ENCODE data around the gene APC.

Gene APC

GRCh38 chr5:112787261-112787660 lies 49.6 kb downstream of the APC start:
- Histone ChIP-seq H3K4me3 (replicated peaks; ENCODE audit: insufficient read depth, low read length) (no peak overlapping the region), H3K27me3 (ENCODE audit: insufficient read depth, poor library complexity, severe bottlenecking) (no peaks in the 10 kb centered on the region), H3K27ac (replicated peaks) (no peak overlapping the region)
- TF ChIP-seq POLR2AphosphoS5 (IDR thresholded peaks at IDR 0.05; ENCODE audit: low read depth) (no peak), SPI1 (IDR thresholded peaks at IDR 0.05; ENCODE audit: borderline replicate concordance, low read depth) (no peak), CTCF (IDR thresholded peaks at IDR 0.05; ENCODE audit: insufficient read depth, low read length) (no peak), GABPA (IDR thresholded peaks at IDR 0.05; ENCODE audit: low read depth) (no peak)
- TF ChIP-seq, protein P1, sequence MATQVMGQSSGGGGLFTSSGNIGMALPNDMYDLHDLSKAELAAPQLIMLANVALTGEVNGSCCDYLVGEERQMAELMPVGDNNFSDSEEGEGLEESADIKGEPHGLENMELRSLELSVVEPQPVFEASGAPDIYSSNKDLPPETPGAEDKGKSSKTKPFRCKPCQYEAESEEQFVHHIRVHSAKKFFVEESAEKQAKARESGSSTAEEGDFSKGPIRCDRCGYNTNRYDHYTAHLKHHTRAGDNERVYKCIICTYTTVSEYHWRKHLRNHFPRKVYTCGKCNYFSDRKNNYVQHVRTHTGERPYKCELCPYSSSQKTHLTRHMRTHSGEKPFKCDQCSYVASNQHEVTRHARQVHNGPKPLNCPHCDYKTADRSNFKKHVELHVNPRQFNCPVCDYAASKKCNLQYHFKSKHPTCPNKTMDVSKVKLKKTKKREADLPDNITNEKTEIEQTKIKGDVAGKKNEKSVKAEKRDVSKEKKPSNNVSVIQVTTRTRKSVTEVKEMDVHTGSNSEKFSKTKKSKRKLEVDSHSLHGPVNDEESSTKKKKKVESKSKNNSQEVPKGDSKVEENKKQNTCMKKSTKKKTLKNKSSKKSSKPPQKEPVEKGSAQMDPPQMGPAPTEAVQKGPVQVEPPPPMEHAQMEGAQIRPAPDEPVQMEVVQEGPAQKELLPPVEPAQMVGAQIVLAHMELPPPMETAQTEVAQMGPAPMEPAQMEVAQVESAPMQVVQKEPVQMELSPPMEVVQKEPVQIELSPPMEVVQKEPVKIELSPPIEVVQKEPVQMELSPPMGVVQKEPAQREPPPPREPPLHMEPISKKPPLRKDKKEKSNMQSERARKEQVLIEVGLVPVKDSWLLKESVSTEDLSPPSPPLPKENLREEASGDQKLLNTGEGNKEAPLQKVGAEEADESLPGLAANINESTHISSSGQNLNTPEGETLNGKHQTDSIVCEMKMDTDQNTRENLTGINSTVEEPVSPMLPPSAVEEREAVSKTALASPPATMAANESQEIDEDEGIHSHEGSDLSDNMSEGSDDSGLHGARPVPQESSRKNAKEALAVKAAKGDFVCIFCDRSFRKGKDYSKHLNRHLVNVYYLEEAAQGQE (IDR thresholded peaks at IDR 0.05; ENCODE audit: insufficient replicate concordance, low read depth), result no peak
- DNase-seq (ENCODE audit: low read depth in 1 of 2, low spot score in 1 of 2), result no peak

DNA sequence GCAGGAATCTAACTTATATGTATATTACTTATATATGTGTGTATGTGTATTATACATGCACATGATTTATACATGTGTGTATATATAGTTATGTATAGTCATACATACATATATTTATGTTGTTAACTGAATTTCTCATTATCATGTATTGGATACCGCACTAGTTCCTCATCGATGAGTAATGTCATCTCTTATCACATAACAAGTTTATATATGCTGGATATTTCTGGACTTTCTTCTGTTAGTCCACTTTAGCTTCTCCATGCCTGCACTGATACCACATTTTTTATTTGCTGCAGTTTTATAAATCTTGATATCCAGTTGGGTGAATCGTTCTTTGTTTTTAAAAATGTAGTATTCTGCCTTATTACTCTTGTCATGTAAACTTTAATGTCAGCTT lies 50.2 kb downstream of the APC start:
- Histone ChIP-seq H3K27ac (replicated peaks) (no peak overlapping the region), H3K4me3 (replicated peaks; ENCODE audit: insufficient read depth, low read length) (no peak overlapping the region), H3K27me3 (ENCODE audit: insufficient read depth, poor library complexity, severe bottlenecking) (no peaks in the 10 kb centered on the region)
- DNase-seq (ENCODE audit: low read depth in 1 of 2, low spot score in 1 of 2), result no peak
- TF ChIP-seq SPI1 (IDR thresholded peaks at IDR 0.05; ENCODE audit: borderline replicate concordance, low read depth) (no peak), GABPA (IDR thresholded peaks at IDR 0.05; ENCODE audit: low read depth) (no peak), POLR2AphosphoS5 (IDR thresholded peaks at IDR 0.05; ENCODE audit: low read depth) (no peak)

DNA sequence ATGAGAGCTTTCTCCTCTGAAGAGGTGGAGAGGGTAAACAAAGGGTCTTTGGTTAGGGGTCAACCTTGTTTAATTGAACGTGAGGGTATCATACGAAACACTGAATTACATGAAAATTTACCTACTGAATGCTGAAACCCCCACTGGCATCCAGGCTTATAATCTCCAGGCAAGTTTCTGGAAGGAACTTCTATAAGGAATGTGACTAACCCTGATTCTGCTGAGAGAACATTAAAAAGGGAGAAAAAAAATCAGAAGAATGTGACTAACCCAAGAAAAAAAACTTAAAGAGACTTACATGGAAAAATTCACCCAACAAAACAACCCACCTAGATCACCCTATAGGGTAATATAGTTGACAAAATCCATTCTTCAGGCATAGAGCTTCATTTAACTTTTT lies 55.5 kb downstream of the APC start:
- Histone ChIP-seq H3K27me3 (ENCODE audit: insufficient read depth, poor library complexity, severe bottlenecking) (no peaks in the 10 kb centered on the region), H3K4me3 (replicated peaks; ENCODE audit: insufficient read depth, low read length) (no peak overlapping the region), H3K27ac (replicated peaks) (no peak overlapping the region)
- TF ChIP-seq CTCF (IDR thresholded peaks at IDR 0.05; ENCODE audit: insufficient read depth, low read length), result no peak
- no peak for TF ChIP-seq SPI1 (IDR thresholded peaks at IDR 0.05; ENCODE audit: borderline replicate concordance, low read depth)
- no peak for DNase-seq (ENCODE audit: low read depth in 1 of 2, low spot score in 1 of 2)

DNA sequence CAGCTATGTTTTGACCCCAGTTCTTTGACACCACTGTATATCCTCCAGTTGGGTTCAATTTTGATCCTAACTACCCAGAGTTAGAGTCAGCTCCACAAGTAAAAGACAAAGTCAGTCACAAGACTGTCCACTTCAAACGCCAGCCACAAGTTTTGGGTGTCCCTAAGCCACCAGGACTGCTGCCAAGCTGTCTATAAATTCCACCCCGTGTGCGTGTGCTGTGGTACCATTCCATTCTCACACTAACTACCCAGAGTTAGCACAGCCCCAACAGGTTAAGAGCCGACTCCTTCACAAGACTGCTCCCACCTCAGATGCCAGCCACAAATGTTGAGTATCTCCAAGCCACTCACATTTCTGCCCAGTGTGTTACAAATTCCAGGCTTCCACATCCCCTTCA lies 56.7 kb downstream of the APC start:
- Histone ChIP-seq H3K4me3 (replicated peaks; ENCODE audit: insufficient read depth, low read length) (no peak overlapping the region), H3K27me3 (ENCODE audit: insufficient read depth, poor library complexity, severe bottlenecking) (no peaks in the 10 kb centered on the region), H3K27ac (replicated peaks) (no peak overlapping the region)
- TF ChIP-seq, protein P1 (IDR thresholded peaks at IDR 0.05; ENCODE audit: insufficient replicate concordance, low read depth), result no peak
- no peak for TF ChIP-seq POLR2AphosphoS5 (IDR thresholded peaks at IDR 0.05; ENCODE audit: low read depth)
- no peak for TF ChIP-seq SPI1 (IDR thresholded peaks at IDR 0.05; ENCODE audit: borderline replicate concordance, low read depth)
- no peak for TF ChIP-seq GABPA (IDR thresholded peaks at IDR 0.05; ENCODE audit: low read depth)
- TF ChIP-seq CTCF (IDR thresholded peaks at IDR 0.05; ENCODE audit: insufficient read depth, low read length), result no peak
- DNase-seq (ENCODE audit: low read depth in 1 of 2, low spot score in 1 of 2), result no peak

Measured in HL-60 (cell line).